Measurements from ENCODE around the gene COX6B1.
"Not testable (repeated sequence)": the region's sequence is repeated elsewhere in the genome, so short reads cannot be mapped to it uniquely, and the experiment has no call there.

COX6B1 gene

GRCh38 chr19:35633727-35634440, 14.2 kb upstream of the COX6B1 start:
- DNase-seq (ENCODE audit: low read depth in 4 of 4, low spot score in 1 of 4), result no peak

GRCh38 chr19:35636651-35637050, 11.5 kb upstream of the COX6B1 start:
- DNase-seq (ENCODE audit: low read depth in 4 of 4, low spot score in 1 of 4), result no peak

- no peak for DNase-seq (ENCODE audit: low read depth in 4 of 4, low spot score in 1 of 4)
Measured at GRCh38 chr19:35637165-35637564, 11.0 kb upstream of the COX6B1 start.

GRCh38 chr19:35639321-35639639, 8.8 kb upstream of the COX6B1 start:
- no peak for DNase-seq (ENCODE audit: low read depth in 4 of 4, low spot score in 1 of 4)

- DNase-seq (ENCODE audit: low read depth in 4 of 4, low spot score in 1 of 4), result no peak
Measured at GRCh38 chr19:35639863-35640262, 8.3 kb upstream of the COX6B1 start.

GRCh38 chr19:35641515-35642151, 6.5 kb upstream of the COX6B1 start, which contains the start of gene ETV2:
Gene ETV2 (plus strand): TSS chr19:35641745. CDS start chr19:35642461, 716 bp downstream.
- DNase-seq (ENCODE audit: low read depth in 4 of 4, low spot score in 1 of 4), result peak in 1 of 4 experiments; percentile 12

GRCh38 chr19:35642312-35642711, 5.8 kb upstream of the COX6B1 start:
- DNase-seq (ENCODE audit: low read depth in 4 of 4, low spot score in 1 of 4), result no peak

- no peak for DNase-seq (ENCODE audit: low read depth in 4 of 4, low spot score in 1 of 4)
Measured at GRCh38 chr19:35642798-35643254, 5.3 kb upstream of the COX6B1 start.

- peak; percentile 52 to 78 (median 60) for DNase-seq (ENCODE audit: low read depth in 4 of 4, low spot score in 1 of 4)
Measured at GRCh38 chr19:35643255-35644205, 4.6 kb upstream of the COX6B1 start.

GRCh38 chr19:35644206-35644986, 3.7 kb upstream of the COX6B1 start:
- DNase-seq (ENCODE audit: low read depth in 4 of 4, low spot score in 1 of 4), result peak; percentile 91 to 97 (median 92)

GRCh38 chr19:35644987-35645679, 3.0 kb upstream of the COX6B1 start:
- DNase-seq (ENCODE audit: low read depth in 4 of 4, low spot score in 1 of 4), result peak; percentile 51 to 87 (median 74)

GRCh38 chr19:35645680-35646511, 2.2 kb upstream of the COX6B1 start:
- DNase-seq (ENCODE audit: low read depth in 4 of 4, low spot score in 1 of 4), result no peak

GRCh38 chr19:35650581-35650980, 2.5 kb downstream of the COX6B1 start:
- DNase-seq (ENCODE audit: low read depth in 4 of 4, low spot score in 1 of 4), result no peak

- not testable (repeated sequence) for DNase-seq (ENCODE audit: low read depth in 4 of 4, low spot score in 1 of 4)
Measured at GRCh38 chr19:35654828-35655227, 6.7 kb downstream of the COX6B1 start.

- no peak for DNase-seq (ENCODE audit: low read depth in 4 of 4, low spot score in 1 of 4)
Measured at GRCh38 chr19:35655600-35655999, 7.5 kb downstream of the COX6B1 start.

GRCh38 chr19:35656700-35657099, 8.6 kb downstream of the COX6B1 start:
- no peak for DNase-seq (ENCODE audit: low read depth in 4 of 4, low spot score in 1 of 4)

GRCh38 chr19:35657904-35658700, 10.0 kb downstream of the COX6B1 start:
- no peak for DNase-seq (ENCODE audit: low read depth in 4 of 4, low spot score in 1 of 4)

- DNase-seq (ENCODE audit: low read depth in 4 of 4, low spot score in 1 of 4), result no peak
Measured at GRCh38 chr19:35661995-35662340, 13.8 kb downstream of the COX6B1 start.

GRCh38 chr19:35663981-35664380, 15.9 kb downstream of the COX6B1 start:
- DNase-seq (ENCODE audit: low read depth in 4 of 4, low spot score in 1 of 4), result no peak

Measured in stimulated activated CD4-positive, alpha-beta T cell treated with anti-CD3 and anti-CD28 coated beads, Interleukin-1b, Interleukin-23, amount 100 ng/mL, for 24 hours (primary cell).